CD8-positive, alpha-beta memory T cell (primary cell): Measurements from ENCODE around the gene CSNK1D. TPM values are rescaled to one million over a fixed set of nuclear protein-coding genes. Genes with fewer than 3 reads are reported as not detected.

ENCODE experiments used
- CTCF ChIA-PET: fragments of 350-600 bp; sonication (Branson Sonifier 250); formaldehyde crosslinking; loops from one replicate; lab custom pipeline; 2021; ENCODE audit warnings: antibody characterized with exemption; lab: Charles Lee
- POLR2A ChIA-PET: fragments of 350-600 bp; sonication (Branson Sonifier 250); formaldehyde crosslinking; loops from one replicate; lab custom pipeline; 2021; ENCODE audit warnings: antibody characterized with exemption; lab: Charles Lee
- DNase-seq, 5 donors: peaks; one replicate each; pipeline versions ENCODE4 v3.0.0 to v3.0.0-alpha.2; 2020 to 2022; ENCODE audit warnings: mixed read lengths in 1 of 5
- H3K27ac ChIP-seq: one replicate; pipeline ENCODE4 v1.7.0; 2013; ENCODE audit warnings: low read depth, mild to moderate bottlenecking, low read length, moderate library complexity
- H3K27me3 ChIP-seq: 2 replicates; pipeline ENCODE4 v1.7.0; 2013; ENCODE audit warnings: low read length, mild to moderate bottlenecking; ENCODE audit not compliant: insufficient read depth, poor library complexity, severe bottlenecking
- H3K36me3 ChIP-seq: 2 replicates; pipeline ENCODE4 v1.7.0; 2013; ENCODE audit warnings: mild to moderate bottlenecking, low read length, moderate library complexity; ENCODE audit not compliant: insufficient read depth
- H3K4me1 ChIP-seq: 2 replicates; pipeline ENCODE4 v1.7.0; 2013; ENCODE audit warnings: mild to moderate bottlenecking, low read length, moderate library complexity; ENCODE audit not compliant: insufficient read depth
- H3K4me3 ChIP-seq: 2 replicates; pipeline ENCODE4 v1.7.0; 2013; ENCODE audit warnings: mild to moderate bottlenecking, low read length
- H3K9me3 ChIP-seq: 2 replicates; pipeline ENCODE4 v1.7.0; 2013; ENCODE audit warnings: mild to moderate bottlenecking, low read length
- H3K27ac Mint-ChIP-seq, 8 donors: one replicate each; pipeline ENCODE4 v1.8.0; 2020 to 2021; ENCODE audit warnings: mixed read lengths in 8 of 8, mild to moderate bottlenecking in 6 of 8, inconsistent platforms in 3 of 8, moderate library complexity in 3 of 8
- H3K27me3 Mint-ChIP-seq, 2 donors: one replicate each; pipeline ENCODE4 v1.8.0; 2020 to 2021; ENCODE audit warnings: mixed read lengths in 2 of 2, mild to moderate bottlenecking in 1 of 2, moderate library complexity in 1 of 2
- H3K36me3 Mint-ChIP-seq, 3 donors: one replicate each; pipeline ENCODE4 v1.8.0; 2020 to 2021; ENCODE audit warnings: mixed read lengths in 3 of 3, inconsistent platforms in 1 of 3, mild to moderate bottlenecking in 1 of 3
- H3K4me1 Mint-ChIP-seq, 3 donors: one replicate each; pipeline ENCODE4 v1.8.0; 2020 to 2021; ENCODE audit warnings: mixed read lengths in 3 of 3, inconsistent platforms in 1 of 3, mild to moderate bottlenecking in 1 of 3
- H3K4me3 Mint-ChIP-seq, 7 donors: one replicate each; pipeline ENCODE4 v1.8.0; 2020 to 2021; ENCODE audit warnings: mixed read lengths in 7 of 7, mild to moderate bottlenecking in 6 of 7, moderate library complexity in 4 of 7, inconsistent platforms in 2 of 7
- H3K9me3 Mint-ChIP-seq, 5 donors: one replicate each; pipeline ENCODE4 v1.8.0; 2020 to 2022; ENCODE audit warnings: mixed read lengths in 5 of 5, mild to moderate bottlenecking in 3 of 5, moderate library complexity in 2 of 5, inconsistent platforms in 1 of 5
- polyA plus RNA-seq: library from polyadenylated mRNA; unstranded; fragments of 300-500 nt; fragmentation: Illumina TruSeq; gene quantifications from one replicate; pipeline ENCODE4 v1.2.3, GENCODE V29; 2021
- total RNA-seq, 2 experiments: library from RNA; stranded (reverse); gene quantifications; one replicate each; pipeline ENCODE4 v1.2.3, GENCODE V29; 2021

CSNK1D gene
- total and polyA plus RNA-seq, 3 experiments from 2014 or later = 74.6 to 141 (median 129) TPM

DNA sequence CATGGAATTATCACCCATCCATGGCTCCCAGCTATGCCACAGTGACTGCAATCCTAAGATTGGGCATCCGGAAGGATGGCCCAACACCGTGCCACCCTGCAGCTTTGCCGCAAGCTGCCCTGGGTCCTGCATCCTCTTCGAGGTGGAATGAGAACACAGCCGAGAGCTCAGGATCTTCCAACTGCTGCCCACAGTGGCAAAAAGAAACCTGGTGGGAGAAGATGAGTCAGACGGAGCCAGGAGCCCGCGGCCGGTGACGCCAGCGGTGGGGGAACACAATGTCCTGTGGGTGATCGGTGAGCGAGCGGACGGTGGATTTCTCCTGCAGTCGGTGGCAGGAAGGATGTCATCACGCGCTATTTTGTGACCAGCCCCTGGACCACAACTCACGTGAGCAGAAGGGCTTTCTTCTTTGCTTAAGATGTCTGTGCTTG, 23.8 kb upstream of the CSNK1D start:
- peaks cover 0 to 9% of the 10 kb centered on the region in 2 donors for H3K27me3 Mint-ChIP-seq

DNA sequence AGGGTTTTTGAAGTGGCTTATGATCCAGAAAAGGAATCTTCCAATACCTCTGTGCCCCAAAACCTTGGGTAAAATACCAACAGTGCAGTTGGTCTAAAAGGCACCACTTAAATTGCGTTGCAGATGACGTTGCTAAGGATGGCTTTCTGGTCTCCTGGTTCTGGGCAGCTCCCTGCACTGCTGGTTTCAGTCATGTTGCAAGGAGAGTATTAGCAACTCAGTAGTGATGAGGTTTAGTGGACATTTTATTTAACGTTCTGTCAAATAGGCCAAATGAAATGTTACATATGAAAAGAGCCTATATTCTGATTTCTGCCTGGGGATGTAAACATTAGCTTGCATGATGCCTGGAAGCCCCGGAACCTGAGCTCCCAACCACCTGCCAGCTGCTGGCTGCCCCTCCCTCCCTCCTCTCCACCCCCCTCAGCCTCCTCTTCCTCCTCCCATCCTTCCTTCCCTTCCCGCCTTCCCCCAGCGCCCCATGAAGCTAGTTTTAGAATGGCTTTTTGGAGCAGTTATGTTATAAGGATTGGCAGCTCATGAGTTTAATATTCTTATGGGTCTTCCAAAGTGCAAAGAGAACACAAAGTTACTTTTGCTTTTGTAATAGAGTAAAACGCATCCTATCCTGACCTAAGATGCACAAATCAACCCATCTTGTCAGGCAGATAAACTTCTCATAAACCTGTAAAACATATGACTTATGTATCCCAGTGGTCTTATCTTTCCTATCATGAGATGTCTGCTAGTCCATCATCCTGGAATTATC, 23.2 kb upstream of the CSNK1D start:
- Histone ChIP-seq H3K36me3 (no peaks in the 10 kb centered on the region), H3K27ac (peak overlapping the region; percentile 95), H3K27me3 (no peaks in the 10 kb centered on the region), H3K4me3 (peak overlapping the region; percentile 79), H3K4me1 (peaks cover 59% of the 10 kb centered on the region), H3K9me3 (no peaks in the 10 kb centered on the region)
- Mint-ChIP-seq H3K9me3 (no peaks in the 10 kb centered on the region), H3K27me3 (peaks cover 0 to 9% of the 10 kb centered on the region in 2 donors), H3K27ac (peak overlapping the region; percentile 100), H3K36me3 (peaks cover 0 to 12% (median 0%) of the 10 kb centered on the region in 3 donors), H3K4me3 (peak overlapping the region; percentile 91 to 98 (median 96)), H3K4me1 (peaks cover 55 to 84% (median 70%) of the 10 kb centered on the region in 3 donors)
- ChIA-PET POLR2A (interaction anchor here (0.7 to 5.4 kb wide), 5 partner anchors 20 to 91 kb away, joined by 3 to 37 read pairs (median 4); partner anchors contain the start of gene CD7), CTCF (interaction anchor here (1.3 to 9.3 kb wide), 7 partner anchors 18 to 266 kb away, joined by 3 to 127 read pairs (median 8); partner anchors contain the start of genes CD7 and SECTM1)
- no peak for DNase-seq

More for the DNA sequence above, 23.8 kb upstream of the CSNK1D start:
- Histone ChIP-seq H3K4me3 (peak overlapping the region; percentile 79), H3K27me3 (no peaks in the 10 kb centered on the region), H3K36me3 (no peaks in the 10 kb centered on the region), H3K9me3 (no peaks in the 10 kb centered on the region), H3K4me1 (peaks cover 59% of the 10 kb centered on the region), H3K27ac (peak overlapping the region; percentile 95)
- ChIA-PET CTCF (interaction anchor here (0.9 to 9.3 kb wide), 10 partner anchors 17 to 267 kb away, joined by 3 to 127 read pairs (median 5); partner anchors contain the start of genes CD7 and CSNK1D), POLR2A (interaction anchor here (0.7 to 5.4 kb wide), 8 partner anchors 19 to 96 kb away, joined by 3 to 37 read pairs (median 4); partner anchors contain the start of genes CD7 and SLC16A3)
- no peaks in the 10 kb centered on the region for H3K9me3 Mint-ChIP-seq
- peaks cover 0 to 12% (median 0%) of the 10 kb centered on the region in 3 donors for H3K36me3 Mint-ChIP-seq
- H3K4me1 Mint-ChIP-seq = peaks cover 60 to 86% (median 75%) of the 10 kb centered on the region in 3 donors
- peak overlapping the region; percentile 100 for H3K27ac Mint-ChIP-seq
- peak overlapping the region; percentile 91 to 98 (median 96) for H3K4me3 Mint-ChIP-seq
- peak; percentile 71 to 91 (median 86) for DNase-seq

DNA sequence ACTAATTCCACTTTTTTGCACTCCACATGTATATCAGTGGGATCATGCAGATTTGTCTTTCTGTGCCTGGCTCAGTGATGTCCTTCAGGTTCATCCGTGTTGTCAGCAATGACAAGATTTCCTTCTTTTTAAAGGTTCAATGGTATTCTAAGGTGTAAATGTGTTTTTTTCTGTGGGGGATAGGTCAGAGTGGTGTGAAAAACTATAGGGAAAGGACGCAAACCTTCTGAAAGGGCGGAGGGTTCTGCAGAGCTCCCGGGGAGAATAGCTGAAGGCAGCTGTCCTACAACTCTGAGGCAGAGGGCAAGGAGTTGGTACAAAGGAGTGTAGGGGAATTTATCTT, 21.9 kb upstream of the CSNK1D start:
- no peak for DNase-seq

DNA sequence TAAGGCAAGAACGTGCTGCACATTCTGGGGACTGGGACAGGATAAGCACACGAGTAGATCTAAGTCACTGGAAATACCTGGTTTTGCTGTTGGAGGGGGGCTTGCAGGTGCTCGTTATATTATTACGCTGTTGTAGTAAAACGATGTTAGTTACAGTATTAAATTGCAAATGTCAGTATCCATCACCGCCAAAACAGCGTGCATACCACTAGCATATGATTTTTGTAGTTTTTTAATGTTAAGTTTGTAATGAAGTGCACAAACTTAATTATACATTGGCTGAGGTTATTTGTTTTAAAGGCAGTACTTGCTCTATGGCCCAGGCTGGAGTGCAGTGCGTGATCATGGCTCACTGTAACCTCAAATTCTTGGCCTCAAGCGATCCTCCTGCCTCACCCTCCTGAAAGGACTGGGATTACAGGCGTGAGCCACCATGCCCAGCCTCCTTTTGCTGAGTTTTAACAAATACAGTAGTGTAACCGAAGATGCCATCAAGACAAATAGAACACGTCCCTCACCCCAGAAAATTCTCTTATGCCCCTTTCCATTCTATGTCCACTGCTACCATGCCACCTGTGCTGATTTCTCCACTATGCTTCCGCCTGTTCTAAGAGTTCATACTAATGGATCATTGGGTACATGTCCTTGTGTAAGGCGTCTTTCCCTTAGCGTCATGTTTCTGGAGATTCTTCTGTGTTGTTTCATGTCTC, 20.7 kb upstream of the CSNK1D start:
- H3K4me1 Mint-ChIP-seq = peaks cover 41 to 65% (median 48%) of the 10 kb centered on the region in 3 donors
- peaks cover 38% of the 10 kb centered on the region for H3K4me1 ChIP-seq

More for the DNA sequence above, 21.9 kb upstream of the CSNK1D start:
- H3K27ac ChIP-seq = peak overlapping the region; percentile 49
- H3K36me3 Mint-ChIP-seq = peaks cover 0 to 12% (median 0%) of the 10 kb centered on the region in 3 donors
- H3K4me1 Mint-ChIP-seq = peaks cover 49 to 77% (median 59%) of the 10 kb centered on the region in 3 donors
- peaks cover 0 to 9% of the 10 kb centered on the region in 2 donors for H3K27me3 Mint-ChIP-seq
- no peaks in the 10 kb centered on the region for H3K9me3 ChIP-seq
- H3K9me3 Mint-ChIP-seq = no peaks in the 10 kb centered on the region
- no peaks in the 10 kb centered on the region for H3K27me3 ChIP-seq
- H3K4me3 ChIP-seq = no peak overlapping the region
- peak overlapping the region in 4 of 7 donors; percentile 2 to 77 (median 42) for H3K4me3 Mint-ChIP-seq
- H3K36me3 ChIP-seq = no peaks in the 10 kb centered on the region
- peak overlapping the region in 6 of 8 donors; percentile 12 to 100 (median 79) for H3K27ac Mint-ChIP-seq
- POLR2A ChIA-PET = interaction anchor here (0.7 to 2.2 kb wide), 2 partner anchors 90 to 152 kb away, joined by 3 to 6 read pairs; no protein-coding TSS in a partner anchor
- H3K4me1 ChIP-seq = peaks cover 50% of the 10 kb centered on the region
- CTCF ChIA-PET = interaction anchor here (1.3 to 9.3 kb wide), 2 partner anchors 38 to 59 kb away, joined by 3 to 71 read pairs; partner anchors contain the start of gene SECTM1

DNA sequence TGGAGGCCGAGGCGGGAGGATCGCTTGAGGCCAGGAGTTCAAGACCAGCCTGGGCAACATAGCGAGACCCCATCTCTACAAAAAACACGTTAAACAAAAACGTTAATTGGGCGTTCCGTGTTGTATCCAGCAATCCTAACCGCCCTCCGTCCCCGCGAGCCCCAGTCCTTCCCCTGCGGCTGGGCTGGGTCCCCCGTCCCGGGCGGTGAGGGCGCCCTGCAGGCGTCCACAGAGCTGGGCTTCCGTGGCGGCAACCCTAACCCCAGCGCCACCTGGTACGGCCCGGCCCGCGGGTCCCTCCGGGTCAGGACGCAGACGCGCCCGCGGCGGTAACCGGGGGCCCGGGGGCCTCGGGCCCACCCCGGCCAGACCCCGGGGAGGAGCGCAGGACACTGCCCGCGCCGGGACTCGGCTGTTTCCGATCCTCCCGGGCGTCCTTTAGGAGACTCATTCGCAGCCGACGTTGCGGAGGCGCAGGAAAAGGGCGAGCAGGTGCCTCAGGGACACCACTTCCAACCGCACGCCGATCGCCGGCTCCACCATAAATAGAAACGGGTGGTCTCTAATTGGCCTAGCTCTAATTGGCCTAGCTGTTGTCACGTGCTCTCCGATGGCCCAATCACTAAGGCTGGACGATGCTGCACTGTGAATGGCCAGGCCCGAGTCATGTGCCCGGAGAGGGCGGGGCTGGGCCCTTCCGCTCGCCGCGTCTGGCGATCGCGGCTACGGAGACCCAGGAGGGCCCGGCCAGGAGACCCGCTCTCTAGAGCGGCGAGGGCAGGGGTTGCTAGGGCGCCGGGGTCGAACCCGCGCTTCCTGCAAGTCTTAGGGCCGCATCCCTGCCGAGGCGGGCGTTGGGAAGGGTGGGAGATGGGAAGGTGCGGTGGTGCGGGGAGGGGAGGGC, 19.0 kb upstream of the CSNK1D start:
- H3K9me3 ChIP-seq = no peaks in the 10 kb centered on the region
- POLR2A ChIA-PET = interaction anchor here (0.6 to 2.0 kb wide), 8 partner anchors 9 to 255 kb away, joined by 3 to 10 read pairs (median 5); partner anchors contain the start of genes CD7, CSNK1D, DCXR and DUS1L
- no peaks in the 10 kb centered on the region for H3K36me3 ChIP-seq
- Mint-ChIP-seq H3K27me3 (peaks cover 0 to 5% of the 10 kb centered on the region in 2 donors), H3K4me1 (peaks cover 26 to 48% (median 31%) of the 10 kb centered on the region in 3 donors), H3K36me3 (peaks cover 0 to 6% (median 0%) of the 10 kb centered on the region in 3 donors), H3K27ac (peak overlapping the region; percentile 90 to 97 (median 94)), H3K4me3 (peak overlapping the region; percentile 87 to 93 (median 90)), H3K9me3 (no peaks in the 10 kb centered on the region)
- H3K4me1 ChIP-seq = peaks cover 28% of the 10 kb centered on the region
- CTCF ChIA-PET = interaction anchor here (0.7 to 1.9 kb wide), 8 partner anchors 8 to 86 kb away, joined by 3 to 10 read pairs (median 4); partner anchors contain the start of gene CD7
- H3K4me3 ChIP-seq = peak overlapping the region; percentile 82
- peak overlapping the region; percentile 80 for H3K27ac ChIP-seq
- peak; percentile 84 to 96 (median 92) for DNase-seq
- no peaks in the 10 kb centered on the region for H3K27me3 ChIP-seq

More for the DNA sequence above, 20.7 kb upstream of the CSNK1D start:
- Mint-ChIP-seq H3K4me3 (peak overlapping the region; percentile 15 to 77 (median 73)), H3K9me3 (no peaks in the 10 kb centered on the region), H3K27me3 (peaks cover 0 to 9% of the 10 kb centered on the region in 2 donors), H3K36me3 (peaks cover 0 to 12% (median 0%) of the 10 kb centered on the region in 3 donors), H3K27ac (peak overlapping the region; percentile 78 to 100 (median 85))
- Histone ChIP-seq H3K27me3 (no peaks in the 10 kb centered on the region), H3K27ac (peak overlapping the region; percentile 53), H3K4me3 (no peak overlapping the region), H3K36me3 (no peaks in the 10 kb centered on the region), H3K9me3 (no peaks in the 10 kb centered on the region)
- DNase-seq = no peak
- ChIA-PET CTCF (no interaction called here), POLR2A (interaction anchor here (0.6 to 1.6 kb wide), 2 partner anchors 11 to 31 kb away, joined by 3 read pairs; no protein-coding TSS in a partner anchor)

DNA sequence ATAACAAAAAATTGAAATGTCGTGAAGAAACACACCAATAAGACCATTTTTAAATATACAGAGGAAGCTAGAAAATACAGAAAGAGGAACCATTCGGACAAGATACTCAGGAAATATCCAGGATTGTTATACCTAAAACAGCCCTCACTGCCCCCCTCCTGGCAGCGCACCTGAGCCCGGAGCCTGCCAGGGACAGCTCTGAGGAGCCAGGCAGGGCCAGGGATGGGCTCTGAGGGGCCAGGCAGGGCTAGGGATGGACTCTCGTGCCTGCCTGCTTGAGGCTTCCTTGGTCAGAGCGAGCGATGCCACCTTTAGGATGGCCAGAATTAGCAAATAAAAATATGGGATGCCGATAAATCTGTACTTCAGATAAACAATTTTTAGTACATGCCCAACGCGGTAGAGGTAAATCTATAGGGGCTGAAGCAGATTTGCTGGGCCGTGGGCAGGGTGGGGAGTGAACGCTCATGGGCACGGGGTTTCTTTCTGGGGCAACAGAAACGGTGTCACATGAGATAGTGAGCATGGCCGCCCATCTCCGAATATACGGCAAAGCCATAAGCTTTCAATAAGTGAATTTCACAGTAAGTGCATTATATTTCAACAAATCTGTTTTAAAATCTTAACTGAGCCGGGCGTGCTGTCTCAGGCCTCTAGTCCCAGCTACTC, 18.2 kb upstream of the CSNK1D start:
- Histone ChIP-seq H3K27ac (peak overlapping the region; percentile 80), H3K36me3 (no peaks in the 10 kb centered on the region), H3K9me3 (no peaks in the 10 kb centered on the region), H3K27me3 (no peaks in the 10 kb centered on the region), H3K4me3 (peak overlapping the region; percentile 82), H3K4me1 (peaks cover 21% of the 10 kb centered on the region)
- Mint-ChIP-seq H3K27me3 (peaks cover 0 to 1% of the 10 kb centered on the region in 2 donors), H3K4me1 (peaks cover 19 to 40% (median 23%) of the 10 kb centered on the region in 3 donors), H3K27ac (peak overlapping the region; percentile 56 to 93 (median 76)), H3K4me3 (peak overlapping the region; percentile 33 to 83 (median 70)), H3K36me3 (peaks cover 0 to 3% (median 0%) of the 10 kb centered on the region in 3 donors), H3K9me3 (no peaks in the 10 kb centered on the region)
- POLR2A ChIA-PET = interaction anchor here (0.6 to 2.0 kb wide), 4 partner anchors 10 to 238 kb away, joined by 4 to 10 read pairs (median 7); partner anchors contain the start of genes CD7 and CSNK1D
- DNase-seq = no peak
- CTCF ChIA-PET = interaction anchor here (1.2 to 1.9 kb wide), 6 partner anchors 9 to 54 kb away, joined by 3 to 10 read pairs (median 4); partner anchors contain the start of gene CD7
